K562 treated with DMSO at 1 percent for 12 hours (cell line): ENCODE results near the gene GP1BB. TPM values are rescaled to one million over a fixed set of nuclear protein-coding genes. Genes with fewer than 3 reads are reported as not detected.

Experiments used
- total RNA-seq: library from RNA; unstranded; fragments of 300-600 nt; gene quantifications from 2 replicates; pipeline ENCODE4 v1.2.3, GENCODE V29; 2022; ENCODE audit not compliant: insufficient read depth

Gene GP1BB
- 78.3 and 104 TPM in 2 replicates for total RNA-seq

DNA sequence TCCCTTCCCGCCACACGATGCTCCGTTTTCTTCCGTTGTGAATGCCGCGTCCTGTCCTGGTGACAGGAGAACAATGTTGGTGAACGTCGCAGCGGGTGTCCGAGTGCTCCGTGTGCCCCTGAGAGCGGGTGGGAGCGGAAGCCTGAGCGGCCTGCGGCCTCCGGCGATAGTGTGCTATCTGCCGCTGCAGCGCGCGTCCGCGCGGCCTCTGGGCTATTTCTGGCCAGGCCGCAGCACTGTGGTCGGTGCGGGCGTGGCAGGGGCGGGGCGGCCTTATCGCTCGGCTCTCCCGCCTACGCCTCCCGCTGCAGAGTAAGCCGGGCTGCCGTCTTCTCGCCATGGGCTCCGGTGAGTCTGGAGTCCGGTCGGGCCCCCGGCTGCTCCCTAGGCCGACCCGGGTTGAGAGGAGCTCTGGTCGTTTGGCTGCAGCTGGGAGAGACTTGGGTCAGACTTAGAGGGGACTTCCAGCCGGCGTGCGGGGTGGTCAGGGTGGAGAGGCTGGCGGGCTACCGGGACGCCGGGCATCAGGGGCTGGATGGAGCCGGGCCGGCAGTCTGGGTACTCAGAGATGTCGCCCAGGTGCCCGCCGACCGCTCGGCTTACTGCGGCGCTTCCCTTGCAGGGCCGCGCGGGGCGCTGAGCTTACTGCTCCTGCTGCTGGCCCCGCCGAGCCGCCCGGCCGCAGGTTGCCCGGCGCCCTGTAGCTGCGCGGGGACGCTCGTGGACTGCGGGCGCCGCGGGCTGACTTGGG, at the start of gene GP1BB:
Gene GP1BB, plus strand, starts transcription at position 308 of the 751 bp plus-strand sequence. Its CDS starts 31 bp downstream, at position 339.

GRCh38 chr22:19714312-19715187, 8.8 kb upstream of the GP1BB start, which contains the start of gene SEPTIN5:
SEPTIN5 (plus strand) TSS chr22:19714503; CDS start chr22:19714589, 86 bp downstream.

GRCh38 chr22:19760058-19760950, 37.0 kb downstream of the GP1BB start, which contains the start of gene TBX1:
TBX1 (plus strand) TSS chr22:19760778; CDS start chr22:19760844, 66 bp downstream.

Other genes starting within 250 kb of the GP1BB start
- gene UFD1, start 244.3 kb upstream of the GP1BB start, total RNA-seq: 346 and 460 TPM in 2 replicates
- gene CDC45, start 243.6 kb upstream of the GP1BB start, total RNA-seq: 222 and 287 TPM in 2 replicates
- gene CLDN5, start 199.1 kb upstream of the GP1BB start, total RNA-seq: 1.3 TPM in 1 of 2 replicates, not detected in the other
- 32.7 and 62.7 TPM in 2 replicates for gene SEPTIN5, start 9.0 kb upstream of the GP1BB start, total RNA-seq
- 16.4 and 16.7 TPM in 2 replicates for gene TBX1, start 37.2 kb downstream of the GP1BB start, total RNA-seq
- 61.9 and 79.0 TPM in 2 replicates for gene GNB1L, start 131.3 kb downstream of the GP1BB start, total RNA-seq
- 30.2 and 52.1 TPM in 2 replicates for gene RTL10, start 131.3 kb downstream of the GP1BB start, total RNA-seq
- gene COMT, start 218.2 kb downstream of the GP1BB start, total RNA-seq: 475 and 599 TPM in 2 replicates
- gene TXNRD2, start 218.3 kb downstream of the GP1BB start, total RNA-seq: 104 and 132 TPM in 2 replicates